ENCODE data around the gene SPDYE5. TPM values are rescaled to one million over a fixed set of nuclear protein-coding genes. Genes with fewer than 3 reads are reported as not detected.
"Not testable (repeated sequence)": the region's sequence is repeated elsewhere in the genome, so short reads cannot be mapped to it uniquely, and the experiment has no call there.

The SPDYE5 gene
- total and polyA plus RNA-seq, 9 of the 15 experiments (the other 6 are each of a cell fraction or from before 2014, with no cell fraction given): 0.07 to 0.28 (median 0.13) TPM; not detected in 6

DNA sequence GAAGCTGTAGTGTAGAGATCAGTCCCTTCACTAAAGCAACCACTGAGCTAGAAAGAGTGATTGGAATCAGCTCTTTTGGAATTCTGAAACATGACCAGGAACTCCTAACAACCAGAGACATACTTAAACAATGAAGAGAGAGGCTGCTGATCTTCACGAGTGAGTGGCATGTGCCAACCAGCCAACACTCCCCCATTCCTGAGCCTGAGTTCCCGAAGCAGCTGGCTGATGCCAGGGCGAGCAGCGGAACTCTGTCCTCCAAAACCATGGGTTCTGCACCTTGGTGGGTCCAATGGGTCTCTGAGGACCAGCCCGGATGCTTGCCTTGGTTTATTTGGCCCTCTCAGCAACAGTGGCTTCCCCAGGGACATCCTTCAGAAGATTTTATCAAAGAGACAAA, 31.6 kb upstream of the SPDYE5 start:
- H3K4me2 ChIP-seq (ENCODE audit: insufficient read depth, low read length); intact Hi-C loops (cut with micrococcal nuclease); BruUV-seq (replicated peaks); H3K9me3 ChIP-seq (replicated peaks; ENCODE audit: control insufficient read depth, insufficient read depth, low read depth, low read length); H3K79me2 ChIP-seq (ENCODE audit: control insufficient read depth, insufficient read depth, low read length); H3K36me3 ChIP-seq (ENCODE audit: control insufficient read depth, insufficient read depth, low read length); in situ Hi-C loops (cut with MboI); POLR2A ChIA-PET; DNase-seq (ENCODE audit: extremely low read depth in 1 of 4, low spot score in 3 of 4); H3K9ac ChIP-seq (ENCODE audit: insufficient read depth in 1 of 2, low read depth in 2 of 2, low read length in 2 of 2); H3K27ac ChIP-seq (ENCODE audit: extremely low read depth, low read depth, low read length); FAIRE-seq; H3K4me3 ChIP-seq; H3K4me1 ChIP-seq (replicated peaks in 1 of 2; ENCODE audit: control insufficient read depth in 2 of 2, insufficient read depth in 2 of 2, low read length in 2 of 2); CTCF ChIA-PET (ENCODE audit: low intra/inter-chr PET ratio); H4K20me1 ChIP-seq (replicated peaks; ENCODE audit: control insufficient read depth, insufficient read depth, low read length); H2AFZ ChIP-seq (ENCODE audit: low read depth, low read length); H3K27me3 ChIP-seq (ENCODE audit: control insufficient read depth in 2 of 2, insufficient read depth in 2 of 2, low read length in 2 of 2); H3K9me1 ChIP-seq (ENCODE audit: control insufficient read depth, insufficient read depth, low read length): not testable (repeated sequence)
- ATAC-seq: peak; percentile 49; the same call in 2 of the 3 replicates
- WGBS (ENCODE audit: insufficient coverage, low coverage, missing lambda C conversion rate): 100% methylated on average over 2 of the region's 5 CpGs

DNA sequence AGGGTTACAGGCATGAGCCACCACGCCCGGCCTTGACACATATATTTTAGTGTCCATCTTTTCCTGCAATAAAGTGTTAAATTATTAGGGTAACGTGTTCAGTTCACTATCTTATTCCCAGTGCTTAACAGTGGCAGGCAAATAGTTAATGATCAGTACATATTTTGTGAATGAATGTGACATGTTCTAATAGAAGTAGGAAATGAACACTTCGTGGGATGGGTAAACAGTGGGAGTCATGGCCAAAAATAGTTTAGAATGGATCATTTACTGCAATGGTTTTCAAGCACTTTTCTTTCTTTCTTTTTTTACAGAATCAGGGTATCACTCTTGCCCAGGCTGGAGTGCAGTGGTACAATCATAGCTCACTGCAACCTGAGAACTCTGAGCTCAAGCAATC, 22.0 kb upstream of the SPDYE5 start:
- H2AFZ ChIP-seq (ENCODE audit: low read depth, low read length); H4K20me1 ChIP-seq (replicated peaks; ENCODE audit: control insufficient read depth, insufficient read depth, low read length); POLR2A ChIA-PET; ATAC-seq; H3K4me1 ChIP-seq (replicated peaks in 1 of 2; ENCODE audit: control insufficient read depth in 2 of 2, insufficient read depth in 2 of 2, low read length in 2 of 2); H3K27me3 ChIP-seq (ENCODE audit: control insufficient read depth in 2 of 2, insufficient read depth in 2 of 2, low read length in 2 of 2); DNase-seq (ENCODE audit: extremely low read depth in 1 of 4, low spot score in 3 of 4); H3K9me3 ChIP-seq (replicated peaks; ENCODE audit: control insufficient read depth, insufficient read depth, low read depth, low read length); H3K27ac ChIP-seq (ENCODE audit: extremely low read depth, low read depth, low read length); BruUV-seq (replicated peaks); intact Hi-C loops (cut with micrococcal nuclease); CTCF ChIA-PET (ENCODE audit: low intra/inter-chr PET ratio); H3K9ac ChIP-seq (ENCODE audit: insufficient read depth in 1 of 2, low read depth in 2 of 2, low read length in 2 of 2); H3K79me2 ChIP-seq (ENCODE audit: control insufficient read depth, insufficient read depth, low read length); H3K4me3 ChIP-seq; H3K9me1 ChIP-seq (ENCODE audit: control insufficient read depth, insufficient read depth, low read length); H3K4me2 ChIP-seq (ENCODE audit: insufficient read depth, low read length); in situ Hi-C loops (cut with MboI): not testable (repeated sequence)
- H3K36me3 ChIP-seq (ENCODE audit: control insufficient read depth, insufficient read depth, low read length): peaks cover 39% of the 10 kb centered on the region
- 94% methylated on average over 3 of the region's 4 CpGs for WGBS (ENCODE audit: insufficient coverage, low coverage, missing lambda C conversion rate)
- peak; percentile 63 for FAIRE-seq

DNA sequence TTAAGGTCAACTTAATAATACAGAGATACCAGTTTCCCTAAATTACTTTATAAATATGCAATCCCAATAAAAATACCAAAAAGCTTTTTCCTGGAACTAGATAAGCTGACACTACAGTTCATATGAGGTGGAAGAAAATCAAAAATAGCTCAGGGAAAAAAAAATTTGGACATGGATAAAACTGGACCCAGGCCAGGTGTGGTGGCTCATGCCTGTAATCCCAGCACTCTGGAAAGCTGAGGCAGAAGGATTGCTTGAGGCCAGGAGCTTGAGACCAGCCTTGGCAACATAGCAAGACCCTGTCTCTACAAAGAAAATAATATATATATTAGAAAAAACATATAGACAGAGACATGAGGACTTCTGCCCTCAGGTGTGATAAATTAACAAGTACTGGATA, 14.7 kb upstream of the SPDYE5 start:
- H3K27ac ChIP-seq (ENCODE audit: extremely low read depth, low read depth, low read length); CTCF ChIA-PET (ENCODE audit: low intra/inter-chr PET ratio); in situ Hi-C loops (cut with MboI); intact Hi-C loops (cut with micrococcal nuclease); H3K4me2 ChIP-seq (ENCODE audit: insufficient read depth, low read length); ATAC-seq; H3K9ac ChIP-seq (ENCODE audit: insufficient read depth in 1 of 2, low read depth in 2 of 2, low read length in 2 of 2); BruUV-seq (replicated peaks); H3K4me1 ChIP-seq (replicated peaks in 1 of 2; ENCODE audit: control insufficient read depth in 2 of 2, insufficient read depth in 2 of 2, low read length in 2 of 2); H3K27me3 ChIP-seq (ENCODE audit: control insufficient read depth in 2 of 2, insufficient read depth in 2 of 2, low read length in 2 of 2); H3K9me1 ChIP-seq (ENCODE audit: control insufficient read depth, insufficient read depth, low read length); H2AFZ ChIP-seq (ENCODE audit: low read depth, low read length); FAIRE-seq; H4K20me1 ChIP-seq (replicated peaks; ENCODE audit: control insufficient read depth, insufficient read depth, low read length); H3K4me3 ChIP-seq; DNase-seq (ENCODE audit: extremely low read depth in 1 of 4, low spot score in 3 of 4); H3K9me3 ChIP-seq (replicated peaks; ENCODE audit: control insufficient read depth, insufficient read depth, low read depth, low read length): not testable (repeated sequence)
- Histone ChIP-seq H3K36me3 (ENCODE audit: control insufficient read depth, insufficient read depth, low read length) (peaks cover 33% of the 10 kb centered on the region; the same call in 1 of the 3 replicates), H3K79me2 (ENCODE audit: control insufficient read depth, insufficient read depth, low read length) (peaks cover 30% of the 10 kb centered on the region)
- POLR2A ChIA-PET: interaction anchor here (0.7 kb wide), 1 partner anchor 930 kb away, joined by 3 read pairs; no protein-coding TSS in a partner anchor

DNA sequence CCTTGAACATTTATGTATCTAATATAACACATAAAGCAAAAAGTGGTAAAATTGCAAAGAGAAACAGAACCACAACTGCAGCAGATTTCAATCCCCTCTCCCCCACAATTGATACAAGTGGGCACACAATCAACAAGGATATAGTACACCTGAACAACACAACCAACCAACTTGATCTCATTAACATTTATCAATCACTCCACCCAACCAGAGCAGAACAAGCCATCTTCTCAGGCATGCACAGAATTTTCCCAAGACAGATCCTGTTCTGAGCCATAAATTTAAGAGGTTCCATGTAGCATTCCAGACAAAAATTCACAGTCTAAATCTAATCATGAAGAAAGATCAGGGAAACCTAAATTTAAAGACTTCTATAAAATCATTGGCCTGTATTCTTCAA, 11.8 kb upstream of the SPDYE5 start:
- in situ Hi-C loops (cut with MboI); POLR2A ChIA-PET; FAIRE-seq; CTCF ChIA-PET (ENCODE audit: low intra/inter-chr PET ratio); H3K9me3 ChIP-seq (replicated peaks; ENCODE audit: control insufficient read depth, insufficient read depth, low read depth, low read length); DNase-seq (ENCODE audit: extremely low read depth in 1 of 4, low spot score in 3 of 4); H3K4me3 ChIP-seq; BruUV-seq (replicated peaks); H3K27me3 ChIP-seq (ENCODE audit: control insufficient read depth in 2 of 2, insufficient read depth in 2 of 2, low read length in 2 of 2); H3K4me2 ChIP-seq (ENCODE audit: insufficient read depth, low read length); H3K27ac ChIP-seq (ENCODE audit: extremely low read depth, low read depth, low read length); H2AFZ ChIP-seq (ENCODE audit: low read depth, low read length); H3K4me1 ChIP-seq (replicated peaks in 1 of 2; ENCODE audit: control insufficient read depth in 2 of 2, insufficient read depth in 2 of 2, low read length in 2 of 2); H3K9ac ChIP-seq (ENCODE audit: insufficient read depth in 1 of 2, low read depth in 2 of 2, low read length in 2 of 2); ATAC-seq; intact Hi-C loops (cut with micrococcal nuclease); H3K9me1 ChIP-seq (ENCODE audit: control insufficient read depth, insufficient read depth, low read length); H4K20me1 ChIP-seq (replicated peaks; ENCODE audit: control insufficient read depth, insufficient read depth, low read length): not testable (repeated sequence)
- peaks cover 26% of the 10 kb centered on the region; the same call in 1 of the 3 replicates for H3K36me3 ChIP-seq (ENCODE audit: control insufficient read depth, insufficient read depth, low read length)
- peaks cover 46% of the 10 kb centered on the region for H3K79me2 ChIP-seq (ENCODE audit: control insufficient read depth, insufficient read depth, low read length)

Data from K562 (cell line).